CD4-positive, alpha-beta T cell treated with Interleukin-21 for 1 hour (primary cell): Measurements from ENCODE around the gene MYL4.
"Not testable (repeated sequence)": the region's sequence is repeated elsewhere in the genome, so short reads cannot be mapped to it uniquely, and the experiment has no call there.

ENCODE experiments used
- DNase-seq: peaks from one replicate; pipeline ENCODE4 v3.0.0-alpha.2; 2020

The MYL4 gene

GRCh38 chr17:47223460-47223859 is 14.3 kb downstream of the MYL4 start:
- DNase-seq: no peak

- not testable (repeated sequence) for DNase-seq
These were observed 14.9 kb downstream of the MYL4 start for GRCh38 chr17:47224077-47224476.

GRCh38 chr17:47224966-47225365 is 15.8 kb downstream of the MYL4 start:
- DNase-seq: no peak

GRCh38 chr17:47225436-47225858 is 16.3 kb downstream of the MYL4 start:
- no peak for DNase-seq

- no peak for DNase-seq
These were observed 17.0 kb downstream of the MYL4 start for GRCh38 chr17:47225911-47226688.

- no peak for DNase-seq
These were observed 18.7 kb downstream of the MYL4 start for GRCh38 chr17:47227862-47228261.

GRCh38 chr17:47229535-47230443 is 20.6 kb downstream of the MYL4 start:
- DNase-seq: peak; percentile 75

GRCh38 chr17:47230864-47231263 is 21.7 kb downstream of the MYL4 start:
- DNase-seq: no peak

GRCh38 chr17:47231334-47231733 is 22.2 kb downstream of the MYL4 start:
- no peak for DNase-seq

GRCh38 chr17:47231866-47232265 is 22.7 kb downstream of the MYL4 start:
- DNase-seq: no peak

GRCh38 chr17:47232465-47232864 is 23.3 kb downstream of the MYL4 start:
- no peak for DNase-seq

- DNase-seq: no peak
These were observed 26.4 kb downstream of the MYL4 start for GRCh38 chr17:47235506-47235905.

- no peak for DNase-seq
These were observed 26.8 kb downstream of the MYL4 start for GRCh38 chr17:47235923-47236322.

GRCh38 chr17:47237841-47238240 is 28.7 kb downstream of the MYL4 start:
- no peak for DNase-seq

- DNase-seq: no peak
These were observed 29.3 kb downstream of the MYL4 start for GRCh38 chr17:47238321-47239010.

GRCh38 chr17:47239619-47239966 is 30.4 kb downstream of the MYL4 start:
- no peak for DNase-seq

GRCh38 chr17:47239967-47240651 is 31.0 kb downstream of the MYL4 start:
- no peak for DNase-seq

GRCh38 chr17:47240806-47241205 is 31.7 kb downstream of the MYL4 start:
- no peak for DNase-seq

GRCh38 chr17:47242648-47243047 is 33.5 kb downstream of the MYL4 start:
- no peak for DNase-seq

- no peak for DNase-seq
These were observed 34.8 kb downstream of the MYL4 start for GRCh38 chr17:47243737-47244598.

- DNase-seq: no peak
These were observed 35.5 kb downstream of the MYL4 start for GRCh38 chr17:47244697-47245096.

GRCh38 chr17:47246120-47246519 is 37.0 kb downstream of the MYL4 start:
- DNase-seq: no peak
